HFF-Myc (cell line): ENCODE measurements around the gene SASH1.

Experiments
- DNase-seq: peaks from one replicate; pipeline ENCODE4 v3.0.0-alpha.2; 2011; ENCODE audit warnings: low read depth; ENCODE audit errors: extremely low read depth
- H3K4me3 ChIP-seq: replicated peaks from 2 replicates; pipeline ENCODE4 v1.5.1; 2011; ENCODE audit warnings: low read depth, mild to moderate bottlenecking, control low read depth, low read length
- CTCF ChIP-seq: IDR thresholded peaks from 2 replicates; pipeline ENCODE4 v1.5.1; 2012; ENCODE audit warnings: mild to moderate bottlenecking, low read depth, low read length, control low read depth; ENCODE audit errors: missing control alignments

The SASH1 gene

GRCh38 chr6:148432462-148433195 lies 90.0 kb downstream of the SASH1 start:
- no peak for TF ChIP-seq CTCF
- no peak overlapping the region for H3K4me3 ChIP-seq
- DNase-seq: peak; percentile 24

GRCh38 chr6:148435386-148435785 lies 92.7 kb downstream of the SASH1 start:
- H3K4me3 ChIP-seq: no peak overlapping the region
- DNase-seq: no peak
- TF ChIP-seq CTCF: no peak

DNA sequence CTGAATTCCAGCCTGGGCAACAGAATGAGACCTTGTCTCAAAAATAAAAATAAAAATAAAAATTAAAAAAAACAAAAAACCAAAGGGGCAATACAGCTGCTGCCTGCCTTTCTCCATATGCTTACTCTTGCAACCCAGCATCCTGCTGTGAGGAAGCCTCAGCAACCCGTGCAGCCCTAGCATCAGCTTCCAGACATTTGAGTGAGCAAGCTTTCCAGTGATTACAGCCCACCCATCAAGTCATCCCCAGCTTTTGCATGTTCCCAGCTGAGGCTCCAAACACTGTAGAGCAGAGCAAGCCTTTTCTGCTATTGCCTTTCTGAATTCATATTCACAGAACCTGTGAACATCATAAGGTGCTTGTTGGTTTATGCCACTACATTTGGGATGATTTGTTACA lies 93.8 kb downstream of the SASH1 start:
- no peak overlapping the region for H3K4me3 ChIP-seq
- DNase-seq: no peak

GRCh38 chr6:148438632-148439031 lies 96.0 kb downstream of the SASH1 start:
- no peak for TF ChIP-seq CTCF
- no peak for DNase-seq

More for the DNA sequence above, 93.8 kb downstream of the SASH1 start:
- no peak for TF ChIP-seq CTCF

GRCh38 chr6:148440016-148440415 lies 97.4 kb downstream of the SASH1 start:
- no peak for TF ChIP-seq CTCF
- DNase-seq: no peak
- no peak overlapping the region for H3K4me3 ChIP-seq

More at GRCh38 chr6:148438632-148439031, 96.0 kb downstream of the SASH1 start:
- H3K4me3 ChIP-seq: no peak overlapping the region

- DNase-seq: peak; percentile 83
- no peak overlapping the region for H3K4me3 ChIP-seq
- no peak for TF ChIP-seq CTCF
Measured at GRCh38 chr6:148440877-148441453, 98.3 kb downstream of the SASH1 start.

- DNase-seq: peak; percentile 65
- no peak overlapping the region for H3K4me3 ChIP-seq
- no peak for TF ChIP-seq CTCF
Measured at GRCh38 chr6:148441454-148441911, 98.8 kb downstream of the SASH1 start.
